COLO668 (cell line): ENCODE measurements around the gene ZNF467.
A peak's percentile ranks its signal among the peaks of the same experiment; 100 is the strongest.

ENCODE experiments used
- DNase-seq: peaks from one replicate; lab custom pipeline; 2025; ENCODE audit not compliant: unreplicated experiment; lab: John Stamatoyannopoulos, UW

The ZNF467 gene

DNA sequence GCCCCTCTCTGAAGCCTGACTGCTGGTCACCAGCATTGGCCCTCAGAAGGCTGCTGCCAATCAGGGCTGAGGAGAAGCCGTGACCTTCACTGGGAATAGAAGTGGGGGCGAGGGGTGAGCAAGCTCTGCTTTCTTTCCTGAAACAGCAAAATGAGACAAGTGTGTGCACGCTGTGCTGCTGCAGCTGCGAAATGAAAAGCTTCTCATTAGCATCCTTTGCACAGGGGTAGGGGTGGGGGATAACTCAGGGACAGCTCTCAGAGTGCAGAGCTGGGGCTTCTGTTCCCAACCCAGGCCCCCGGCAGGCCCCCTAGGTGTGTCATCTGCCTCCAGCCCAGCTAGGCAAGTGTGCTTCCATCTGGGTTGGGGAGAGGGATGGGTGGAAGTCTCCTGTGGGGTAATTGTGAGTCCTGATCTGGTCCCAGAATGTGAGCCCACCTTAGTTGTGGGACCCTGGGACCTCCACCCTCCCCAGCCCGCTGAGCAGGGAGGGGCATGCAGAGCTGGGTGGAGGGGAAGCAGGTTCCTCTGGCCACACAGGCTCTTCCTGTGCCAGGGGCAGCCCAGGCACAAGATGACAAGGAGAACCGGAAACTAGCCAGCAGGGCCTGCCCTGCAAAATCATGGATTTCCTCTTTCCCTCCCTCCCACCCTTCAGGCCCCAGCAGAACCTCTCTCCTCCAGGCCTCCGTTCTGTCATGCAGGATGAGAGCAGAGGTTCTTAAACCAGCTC, 22.2 kb downstream of the ZNF467 start:
- DNase-seq, result no peak

DNA sequence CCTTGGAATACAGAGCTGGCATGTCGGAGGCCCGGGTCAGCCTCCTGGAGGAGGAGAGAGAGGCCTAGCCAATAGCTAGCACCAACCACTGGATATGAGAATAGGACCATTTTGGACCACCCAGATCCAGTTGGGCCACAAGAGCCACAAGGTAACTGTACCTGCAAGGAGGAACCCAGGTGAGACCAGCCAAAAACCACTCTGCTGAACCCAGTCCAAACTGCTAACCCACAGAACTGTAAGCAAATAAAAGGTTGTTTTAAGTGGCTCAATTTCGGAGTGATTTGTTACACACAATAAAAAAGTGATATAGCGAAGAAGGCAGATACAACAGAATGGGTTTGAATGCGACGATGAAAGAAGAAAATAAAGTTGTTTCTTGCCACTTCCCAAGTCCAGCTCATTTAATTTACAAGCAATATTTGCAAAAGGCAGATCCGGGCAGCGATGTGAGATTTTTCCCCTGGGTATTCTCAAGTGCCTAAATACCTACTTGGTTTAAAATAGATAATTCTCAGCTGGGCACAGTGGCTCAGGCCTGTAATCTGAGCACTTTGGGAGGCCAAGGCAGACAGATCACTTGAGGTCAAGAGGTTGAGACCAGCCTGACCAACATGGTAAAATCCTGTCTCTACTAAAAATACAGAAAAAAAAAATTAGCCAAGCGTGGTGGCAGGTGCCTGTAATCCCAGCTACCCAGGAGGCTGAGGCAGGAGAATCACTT, 23.1 kb downstream of the ZNF467 start:
- no peak for DNase-seq

DNA sequence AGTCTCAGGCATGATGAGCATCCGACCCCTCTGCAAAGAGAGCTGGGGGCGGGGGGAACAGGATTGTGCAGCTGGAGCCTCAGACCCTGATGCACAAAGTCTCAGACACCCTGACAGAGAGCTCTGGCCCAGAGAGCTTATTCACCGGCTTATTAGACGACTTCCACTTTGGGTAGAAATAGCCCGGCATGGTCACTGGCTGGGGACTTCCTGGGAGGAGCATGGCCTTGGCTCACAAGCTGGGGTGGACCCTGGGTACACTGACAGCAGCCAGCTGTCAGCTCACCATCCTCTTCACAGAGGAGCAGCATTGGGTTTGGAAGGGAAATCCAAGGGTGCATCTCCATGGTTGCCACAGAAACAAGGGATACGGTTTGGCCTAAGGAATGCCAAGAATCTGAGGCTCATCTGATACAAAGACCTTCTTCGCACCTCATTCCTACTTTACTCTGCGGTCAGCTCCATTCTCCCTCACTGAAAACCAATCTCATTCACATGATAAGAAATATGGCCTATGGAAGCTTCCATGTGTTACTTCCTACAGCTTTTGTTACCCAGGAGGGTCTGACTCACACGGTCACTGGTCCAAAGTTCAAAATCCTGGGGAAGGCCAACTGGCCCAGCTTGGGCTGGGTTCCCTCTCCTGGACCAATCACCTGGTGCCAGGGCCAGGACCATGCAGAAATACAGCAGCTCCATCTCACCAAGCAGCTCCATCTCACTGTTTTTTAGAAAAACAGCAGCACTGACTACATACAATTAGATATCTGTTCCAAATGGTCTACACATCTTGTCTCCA, 25.1 kb downstream of the ZNF467 start:
- no peak for DNase-seq

DNA sequence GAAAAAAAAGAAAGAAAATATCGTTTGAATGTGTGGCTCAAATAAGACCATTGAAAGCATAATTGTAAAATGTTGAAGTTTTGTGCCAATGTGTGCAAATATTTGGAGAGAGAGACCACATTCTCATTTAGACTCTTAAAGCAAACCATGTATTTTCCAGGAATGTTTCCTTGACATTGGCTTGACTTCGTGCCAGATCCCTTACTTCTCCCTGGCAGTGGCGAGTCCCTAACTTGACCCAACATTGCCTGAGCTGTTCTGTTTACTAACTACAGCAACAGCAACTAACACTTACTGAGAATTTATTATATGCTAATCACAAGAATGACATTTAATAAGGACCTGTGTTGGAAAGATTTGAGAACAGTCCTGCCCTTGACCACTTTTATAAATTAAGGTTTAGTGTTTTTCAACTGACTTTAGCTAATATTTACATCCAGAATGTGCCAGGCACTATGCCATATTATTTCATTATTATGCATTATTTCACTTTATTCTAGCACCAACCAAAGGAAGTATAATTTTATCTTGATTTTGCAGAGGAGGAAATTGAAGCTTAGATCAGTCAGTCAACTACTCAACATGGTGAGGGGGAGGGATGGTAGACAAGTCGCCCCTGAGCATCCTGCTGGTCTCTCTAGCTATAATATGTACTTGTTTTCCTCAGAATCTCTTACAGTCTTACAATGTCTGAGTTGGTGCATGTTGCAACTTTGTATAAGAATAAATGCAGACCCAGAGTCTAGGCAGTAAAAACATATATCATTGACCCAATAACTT, 29.7 kb downstream of the ZNF467 start:
- no peak for DNase-seq

DNA sequence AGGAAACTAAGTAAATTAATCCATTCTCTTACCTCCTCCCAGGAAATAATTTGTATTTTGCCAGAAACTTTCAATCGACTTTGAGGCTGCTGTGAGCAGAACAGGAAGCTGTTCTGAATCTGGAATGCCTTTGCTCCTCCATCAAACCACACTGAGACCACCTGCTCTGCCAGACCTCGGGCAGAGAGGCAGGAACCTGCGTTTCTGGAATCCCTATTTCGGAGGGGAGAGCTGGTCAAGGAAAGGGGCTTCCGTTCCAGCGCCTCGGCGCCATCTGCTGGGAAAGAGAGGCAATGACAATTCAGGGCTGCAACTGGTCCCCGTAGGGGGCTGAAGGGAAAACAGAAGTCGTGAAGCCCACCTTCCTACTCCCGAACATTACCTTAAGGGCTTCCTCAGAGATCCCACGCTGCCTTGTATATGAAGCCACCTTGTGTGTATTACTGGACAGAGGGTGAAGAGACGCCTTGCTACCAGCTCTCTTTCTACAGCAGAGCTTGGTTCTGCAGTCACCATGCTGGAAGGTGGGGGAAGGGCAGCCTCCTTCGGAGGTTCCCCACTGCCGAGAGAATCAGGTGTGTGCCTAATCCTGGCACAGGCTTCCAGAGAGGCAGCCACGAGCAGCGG, 31.2 kb downstream of the ZNF467 start:
- DNase-seq, result peak; percentile 51

DNA sequence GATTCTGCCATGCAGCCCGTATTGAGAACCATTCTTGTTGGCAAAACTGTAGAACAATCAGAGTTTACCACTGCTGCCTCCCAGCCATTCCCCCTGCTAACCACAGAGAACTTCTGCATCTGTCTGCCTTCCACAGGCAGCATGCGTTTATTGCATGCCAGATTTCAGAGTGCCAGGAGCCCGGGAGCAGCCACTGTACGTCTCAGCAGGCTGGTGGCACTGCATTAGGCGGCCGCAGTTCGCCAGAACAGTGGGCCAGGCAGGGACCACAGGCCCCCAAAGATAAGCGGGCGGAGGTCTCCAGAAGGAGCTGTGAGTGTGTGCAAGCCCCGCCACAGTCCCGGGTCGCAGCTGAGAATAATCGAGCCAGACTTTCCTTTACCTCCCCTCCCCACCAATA, 31.8 kb downstream of the ZNF467 start:
- no peak for DNase-seq

DNA sequence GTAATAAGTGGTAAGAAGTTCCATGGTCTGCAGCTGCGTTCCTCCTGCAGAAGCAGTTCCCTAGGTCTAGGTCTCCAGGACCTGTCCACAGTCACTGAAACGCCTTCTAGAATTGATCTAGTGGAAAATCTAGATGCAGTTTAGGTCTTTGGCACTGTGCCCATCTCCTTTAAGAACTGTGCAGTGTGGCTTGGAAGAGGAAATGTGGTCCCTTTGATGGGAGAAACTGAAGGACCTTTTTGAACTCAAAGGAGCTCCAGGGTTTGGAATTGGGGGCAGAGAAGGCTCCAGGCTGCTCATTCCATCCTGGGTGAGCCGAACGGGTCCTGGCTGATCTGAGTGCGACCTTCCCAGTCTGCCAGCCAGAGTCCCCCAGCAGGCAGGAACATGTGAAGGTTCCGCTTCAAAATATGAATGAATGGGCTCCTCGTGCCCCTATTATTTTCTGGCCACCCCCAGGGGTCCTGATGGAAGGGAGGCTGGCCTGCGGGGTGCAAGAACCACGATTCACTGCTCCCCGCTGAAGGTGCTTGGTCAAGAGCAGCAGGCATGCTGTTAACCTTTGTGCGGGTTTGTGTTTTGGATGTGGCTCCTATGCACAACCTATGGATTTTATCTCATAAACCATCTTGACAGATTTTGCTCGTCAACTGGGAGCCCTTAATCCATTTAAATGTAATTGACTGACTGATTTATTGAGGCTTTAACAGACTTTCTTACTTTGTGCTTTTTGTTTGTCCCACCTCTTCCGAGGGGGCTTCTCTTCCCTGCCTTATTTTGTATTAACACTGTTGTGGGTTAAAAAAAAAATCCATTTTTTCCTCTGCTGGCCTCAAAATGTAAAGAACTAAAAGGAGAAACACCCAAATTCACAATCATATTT, 36.7 kb downstream of the ZNF467 start:
- no peak for DNase-seq

DNA sequence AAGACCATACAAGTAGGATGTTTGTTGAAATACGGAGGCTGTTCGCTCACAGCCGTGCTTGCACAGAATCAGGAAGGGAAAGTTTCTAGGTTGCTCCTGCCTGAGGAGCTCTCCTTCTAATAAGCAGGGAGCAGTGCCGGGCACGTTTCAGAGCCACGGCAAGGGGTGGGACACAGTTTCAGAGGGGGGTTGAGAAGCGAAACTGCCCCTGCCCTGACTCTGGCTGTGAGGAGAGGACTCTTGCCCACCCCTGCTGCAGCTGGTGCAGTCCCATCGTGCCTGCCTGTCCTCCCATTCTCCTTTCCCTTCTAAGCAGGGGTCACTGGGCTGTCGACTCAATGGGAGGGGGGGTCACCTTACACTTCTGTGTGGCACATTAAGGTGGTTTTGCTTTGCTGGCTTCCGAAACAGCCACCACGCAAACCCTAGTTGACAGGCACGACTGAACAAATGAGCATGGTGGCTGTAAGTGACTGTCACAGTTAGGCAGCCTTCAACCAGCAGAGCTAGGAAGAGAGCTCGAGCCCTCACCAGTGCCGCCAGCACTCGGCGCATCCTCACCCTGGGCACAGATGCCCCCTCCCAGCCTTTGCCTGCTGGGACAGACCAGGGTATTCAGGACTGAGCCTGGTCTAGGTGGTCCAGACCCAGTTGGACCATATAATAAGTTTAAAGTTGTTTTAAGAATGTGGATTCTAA, 37.5 kb downstream of the ZNF467 start:
- no peak for DNase-seq

DNA sequence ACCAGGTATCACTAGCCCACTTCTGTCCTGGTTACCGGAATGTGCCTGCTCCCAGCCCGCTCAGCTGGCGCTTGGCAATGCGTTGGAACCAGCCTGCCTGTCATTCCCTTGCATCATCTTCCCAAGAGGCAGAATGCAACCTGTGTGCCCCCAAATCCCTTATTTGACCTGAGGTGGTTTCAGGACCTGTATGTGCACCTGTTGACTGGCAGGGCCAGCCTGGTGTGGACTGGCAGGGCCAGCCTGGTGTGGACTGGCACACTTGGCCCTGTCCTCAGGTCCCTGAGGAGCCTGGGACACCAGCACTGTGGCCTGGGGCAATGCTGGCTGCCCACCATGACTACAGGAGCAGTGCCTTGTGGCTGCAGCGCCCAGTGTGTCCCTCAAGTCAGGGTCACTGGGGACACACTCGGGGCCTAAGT, 38.2 kb downstream of the ZNF467 start:
- DNase-seq, result no peak

DNA sequence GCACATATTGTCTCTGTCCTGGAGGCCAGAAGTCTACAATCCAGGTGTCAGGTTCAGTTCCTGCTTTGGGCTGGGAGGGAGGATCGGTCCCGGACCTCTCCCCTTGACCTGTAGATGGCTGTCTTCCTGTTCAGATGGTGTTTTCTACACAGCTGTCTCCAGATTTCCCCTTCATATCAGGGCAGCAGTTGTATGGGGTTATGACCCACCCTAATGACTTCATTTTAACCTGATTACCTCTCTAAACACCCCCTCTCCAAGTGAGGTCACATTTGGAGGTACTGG, 38.7 kb downstream of the ZNF467 start:
- no peak for DNase-seq

DNA sequence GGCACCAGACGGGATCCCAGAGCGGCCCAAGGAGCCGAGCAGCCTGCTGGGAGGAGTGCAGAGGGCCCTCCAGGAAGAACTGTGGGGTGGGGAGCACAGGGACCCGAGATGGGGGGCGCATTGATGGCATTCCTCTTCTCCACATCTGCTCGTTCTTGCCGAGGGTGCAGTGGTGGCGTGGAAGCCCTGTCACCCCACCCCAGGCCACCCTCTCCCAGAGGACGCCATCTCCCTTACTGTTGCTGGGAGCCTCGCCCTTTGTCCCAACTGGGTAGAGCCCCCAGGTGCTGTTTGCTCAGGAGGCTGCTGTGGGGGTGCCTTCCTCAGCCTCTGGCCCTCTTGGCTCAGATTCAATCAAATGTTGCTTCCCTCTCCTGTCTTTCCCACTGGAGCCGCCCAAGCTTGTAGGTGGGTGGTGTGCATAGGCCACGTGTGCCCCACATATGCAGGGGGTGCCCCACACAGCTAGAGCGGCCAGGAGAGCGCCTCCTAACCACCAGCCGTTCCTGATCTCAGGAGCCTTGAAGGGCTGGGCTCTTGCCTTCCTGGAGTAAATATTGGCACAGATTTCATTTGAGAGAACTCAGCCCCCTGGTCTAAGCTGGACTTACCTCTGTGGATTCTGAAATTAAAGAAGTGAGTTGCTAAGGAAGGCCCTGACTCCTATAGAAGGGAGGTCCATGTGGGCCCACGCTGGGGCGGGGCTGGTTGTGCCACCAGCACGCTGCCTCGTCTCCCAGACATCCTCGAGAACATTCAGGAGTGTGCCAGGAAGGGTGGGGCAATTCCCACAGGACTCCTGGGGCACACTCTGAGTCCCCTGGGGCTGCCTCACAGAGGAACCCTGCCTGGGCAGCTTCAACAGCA, 39.2 kb downstream of the ZNF467 start:
- no peak for DNase-seq

DNA sequence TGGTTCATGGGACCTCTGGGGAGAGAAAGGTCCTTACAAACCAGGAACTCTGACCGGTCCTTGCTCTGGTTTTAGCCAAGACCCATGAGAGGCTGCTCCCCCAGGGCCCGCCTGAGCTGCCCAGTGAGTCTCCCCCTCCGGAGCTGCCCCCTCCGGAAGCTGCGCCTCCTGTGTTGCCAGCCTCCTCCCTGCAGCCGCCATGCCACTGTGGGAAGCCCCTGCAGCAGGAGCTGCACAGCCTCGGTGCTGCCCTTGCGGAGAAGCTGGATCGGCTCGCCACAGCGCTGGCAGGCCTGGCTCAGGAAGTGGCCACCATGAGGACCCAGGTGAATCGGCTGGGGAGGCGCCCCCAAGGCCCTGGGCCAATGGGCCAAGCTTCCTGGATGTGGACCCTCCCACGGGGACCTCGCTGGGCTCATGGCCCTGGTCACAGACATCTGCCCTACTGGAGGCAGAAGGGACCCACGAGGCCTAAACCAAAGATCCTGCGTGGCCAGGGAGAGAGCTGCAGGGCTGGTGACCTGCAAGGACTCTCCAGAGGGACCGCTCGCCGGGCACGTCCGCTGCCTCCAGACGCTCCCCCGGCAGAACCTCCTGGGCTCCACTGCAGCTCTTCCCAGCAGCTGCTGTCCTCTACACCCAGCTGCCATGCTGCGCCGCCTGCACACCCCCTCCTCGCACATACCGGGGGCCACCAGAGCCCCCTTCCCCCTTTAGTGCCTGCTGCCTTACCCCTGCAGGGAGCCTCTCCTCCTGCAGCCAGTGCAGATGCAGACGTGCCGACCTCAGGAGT, 40.1 kb downstream of the ZNF467 start:
- DNase-seq, result no peak

DNA sequence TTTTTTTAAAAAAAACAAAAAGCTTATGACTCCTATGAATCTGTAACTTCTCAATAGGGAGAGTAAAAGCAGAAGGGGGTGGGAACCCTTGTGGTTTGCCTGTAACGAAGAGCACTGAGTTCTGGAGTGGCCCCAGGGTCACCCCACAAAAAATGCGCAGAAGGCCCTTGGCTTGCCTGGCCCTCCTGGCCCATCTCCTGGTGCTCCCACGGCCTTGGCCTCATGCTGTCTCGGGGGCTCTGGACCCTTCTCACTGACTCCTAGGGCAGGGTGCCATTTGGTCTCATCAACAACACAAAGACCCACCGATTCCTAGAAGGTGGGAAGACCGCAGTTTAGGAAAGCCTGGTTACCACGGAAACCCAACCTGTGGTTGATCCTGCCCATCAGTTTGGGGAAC, 40.8 kb downstream of the ZNF467 start:
- DNase-seq, result no peak

DNA sequence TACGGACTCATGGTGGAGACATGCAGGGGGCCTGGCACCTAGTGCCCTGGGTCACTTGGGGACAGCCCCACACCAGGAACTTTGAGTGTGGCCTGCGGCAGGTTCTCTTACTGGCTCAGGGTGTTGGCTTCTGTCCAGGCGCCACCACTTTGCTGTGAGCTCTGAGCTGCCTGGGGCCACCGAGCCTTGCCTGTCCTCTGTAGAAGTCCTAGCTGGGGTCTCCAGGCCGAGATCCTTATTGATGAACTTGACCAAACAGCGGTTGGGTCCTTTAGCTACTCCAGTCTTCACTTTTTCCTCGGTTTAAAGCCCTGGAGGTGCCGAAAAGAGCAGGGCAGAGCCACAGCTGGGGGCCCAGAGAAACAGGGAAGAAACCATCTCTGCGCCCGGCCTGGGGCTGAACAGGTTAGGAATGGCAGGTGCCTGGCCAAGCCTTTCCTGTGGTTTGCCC, 41.3 kb downstream of the ZNF467 start:
- no peak for DNase-seq

DNA sequence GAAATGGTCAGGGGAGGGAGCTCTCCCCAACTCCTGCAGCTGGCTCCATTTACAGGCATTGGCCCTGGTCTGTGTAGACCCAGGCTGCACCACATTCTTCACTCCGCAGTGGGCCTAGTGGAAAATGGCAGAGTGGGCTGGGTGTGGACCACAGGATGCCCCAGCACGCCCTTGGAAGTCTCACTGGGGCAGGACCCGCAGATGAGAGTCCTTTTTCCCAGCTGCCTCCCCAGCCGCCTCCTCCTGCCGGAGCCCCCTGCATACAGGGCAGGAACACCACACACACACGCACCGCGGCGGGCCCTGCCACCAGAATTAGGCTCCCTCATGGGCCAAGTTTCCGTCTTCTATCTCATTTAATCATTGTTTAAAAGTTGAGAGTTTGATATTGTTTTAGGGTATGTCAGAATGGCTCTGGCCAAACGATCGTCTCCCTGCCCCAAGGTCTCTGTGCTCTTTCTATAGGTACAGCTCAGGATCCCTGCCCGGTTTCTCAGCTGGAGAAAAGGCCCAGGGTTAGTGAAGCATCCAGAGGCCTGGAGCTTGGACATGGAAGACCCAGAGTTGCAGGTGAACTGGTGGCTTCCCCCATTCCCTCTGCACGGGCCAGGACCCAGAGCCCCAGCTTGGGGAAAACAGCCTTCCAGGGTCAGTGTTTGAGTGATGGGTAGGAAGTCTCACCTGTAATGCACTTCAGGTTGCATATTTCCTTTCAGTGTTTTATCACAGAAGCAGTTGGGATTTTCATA, 42.0 kb downstream of the ZNF467 start:
- DNase-seq, result no peak

DNA sequence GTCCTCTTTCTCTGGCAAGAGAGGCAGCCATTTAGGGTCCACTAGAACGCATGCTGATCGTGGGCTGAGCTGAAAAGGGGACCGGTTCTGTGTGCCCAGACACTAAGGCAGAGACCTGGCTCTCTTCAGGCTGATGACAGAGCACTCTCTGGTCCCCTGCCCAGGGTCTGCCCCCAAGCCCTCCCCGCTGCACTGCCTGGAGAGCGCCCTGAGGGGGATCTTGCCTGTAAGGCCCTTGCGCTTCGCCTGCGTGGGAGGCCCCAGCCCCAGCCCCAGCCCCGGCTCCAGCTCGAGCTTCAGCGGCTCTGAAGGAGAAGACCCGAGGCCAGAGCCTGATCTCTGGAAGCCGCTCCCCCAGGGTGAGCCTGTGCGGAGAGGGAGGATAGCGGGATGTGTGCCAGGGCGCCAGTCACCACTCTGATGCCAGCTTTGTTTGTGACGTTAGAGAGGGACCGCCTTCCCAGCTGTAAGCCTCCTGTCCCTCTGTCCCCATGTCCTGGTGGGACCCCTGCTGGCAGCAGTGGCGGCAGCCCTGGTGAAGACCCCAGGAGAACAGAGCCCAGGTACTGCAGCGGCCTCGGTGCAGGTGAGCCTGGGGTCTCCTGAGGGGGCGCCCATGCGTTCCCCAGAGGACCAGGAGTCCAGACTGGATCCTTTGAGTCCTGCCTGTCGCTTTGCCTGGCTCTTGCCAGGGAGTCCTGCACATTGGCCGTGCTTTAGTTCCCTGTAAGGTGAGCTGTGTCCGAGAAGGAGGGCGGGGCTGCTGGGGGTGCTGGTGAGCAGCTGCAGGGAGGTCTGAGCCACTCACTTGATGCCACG, 43.2 kb downstream of the ZNF467 start:
- no peak for DNase-seq
